GM12878 (cell line): Measurements from ENCODE around the gene ST7.

Experiments used
- ATF2 ChIP-seq: IDR thresholded peaks from 2 replicates; pipeline ENCODE4 v1.6.1; 2012; ENCODE audit warnings: low read length, inconsistent platforms
- CEBPB ChIP-seq, 2 experiments: fragments of 150-350 bp in 1 of 2; IDR thresholded peaks; 2 replicates each; pipeline ENCODE4 v1.6.1; 2012 to 2014; ENCODE audit warnings: low read depth in 2 of 2, low read length in 2 of 2, borderline replicate concordance in 1 of 2, inconsistent platforms in 1 of 2
- CHD4 ChIP-seq: fragments of 200-600 bp; sonication (generic); IDR thresholded peaks from 2 replicates; pipeline ENCODE4 v1.6.1; 2016; ENCODE audit warnings: mild to moderate bottlenecking
- CTCF ChIP-seq, 3 experiments: IDR thresholded peaks in 2 of 3; conservative IDR thresholded peaks in 1 of 3; 2 replicates each; pipeline ENCODE4 v1.5.1; 2011; ENCODE audit warnings: low read depth in 3 of 3, low read length in 3 of 3, mild to moderate bottlenecking in 3 of 3, control low read depth in 2 of 3, moderate library complexity in 2 of 3, inconsistent platforms in 1 of 3, mixed read lengths in 1 of 3; ENCODE audit not compliant: control insufficient read depth in 2 of 3, insufficient read depth in 1 of 3; ENCODE audit errors: extremely low read depth in 1 of 3
- EGR1 ChIP-seq, 2 experiments: IDR thresholded peaks; 1 replicate in 1 of 2; 2 replicates in 1 of 2; pipeline ENCODE4 v1.6.1; 2011 to 2012; ENCODE audit warnings: low read depth in 2 of 2, low read length in 2 of 2, borderline replicate concordance in 1 of 2, mild to moderate bottlenecking in 1 of 2, moderate library complexity in 1 of 2
- EP300 ChIP-seq, 2 experiments: fragments of 150-350 bp in 1 of 2; IDR thresholded peaks; 2 replicates each; pipeline ENCODE4 v1.6.1; 2011 to 2012; ENCODE audit warnings: low read depth in 2 of 2, low read length in 2 of 2, borderline replicate concordance in 1 of 2, improper control_type of control experiment in 1 of 2, inconsistent platforms in 1 of 2; ENCODE audit not compliant: control insufficient read depth in 1 of 2
- MXI1 ChIP-seq: fragments of 150-350 bp; IDR thresholded peaks from 2 replicates; pipeline ENCODE4 v1.6.1; 2011; ENCODE audit warnings: low read depth, mild to moderate bottlenecking, inconsistent platforms, low read length, improper control_type of control experiment
- RELA ChIP-seq: fragments of 450-650 bp; IDR thresholded peaks from 2 replicates; pipeline ENCODE4 v1.8.0; 2014; ENCODE audit warnings: borderline replicate concordance; ENCODE audit not compliant: partially characterized antibody
- YY1 ChIP-seq: IDR thresholded peaks from 2 replicates; pipeline ENCODE4 v1.6.1; 2011; ENCODE audit warnings: low read depth, mild to moderate bottlenecking, low read length
- ZNF687 ChIP-seq: fragments of 450-650 bp; IDR thresholded peaks from 2 replicates; pipeline ENCODE4 v1.6.1; 2017; ENCODE audit warnings: mild to moderate bottlenecking, moderate library complexity

GRCh38 chr7:117032810-117033209 lies 79.5 kb downstream of the ST7 start:
- no peak for TF ChIP-seq EGR1 (IDR thresholded peaks at IDR 0.05; ENCODE audit: borderline replicate concordance in 1 of 2, low read depth in 2 of 2, low read length in 2 of 2)
- TF ChIP-seq CTCF (IDR thresholded peaks at IDR 0.05 in 2 of 3, conservative IDR thresholded peaks at IDR 0.05 in 1 of 3; ENCODE audit: control insufficient read depth in 2 of 3, extremely low read depth in 1 of 3, insufficient read depth in 1 of 3, low read depth in 3 of 3, low read length in 3 of 3): no peak
- TF ChIP-seq CEBPB (IDR thresholded peaks at IDR 0.05; ENCODE audit: borderline replicate concordance in 1 of 2, low read depth in 2 of 2, low read length in 2 of 2): no peak
- no peak for TF ChIP-seq YY1
- TF ChIP-seq ATF2: no peak
- TF ChIP-seq EP300 (IDR thresholded peaks at IDR 0.05; ENCODE audit: borderline replicate concordance in 1 of 2, control insufficient read depth in 1 of 2, low read depth in 2 of 2, low read length in 2 of 2): no peak
- TF ChIP-seq CHD4: no peak
- no peak for TF ChIP-seq ZNF687
- no peak for TF ChIP-seq RELA
- TF ChIP-seq MXI1: no peak
